GM18505 (cell line): ENCODE data around the gene CCDC6.
"Not testable (repeated sequence)": the region's sequence is repeated elsewhere in the genome, so short reads cannot be mapped to it uniquely, and the experiment has no call there.

Source experiments
- ATAC-seq: cut with Tn5 transposase; IDR thresholded peaks from one replicate; pipeline ENCODE4 v1.9.1; 2021; ENCODE audit not compliant: unreplicated experiment
- POLR2A ChIP-seq: IDR thresholded peaks from 4 replicates; pipeline ENCODE4 v1.6.1; 2011; ENCODE audit warnings: borderline replicate concordance; ENCODE audit not compliant: insufficient read depth, insufficient read length; ENCODE audit errors: extremely low read depth

Gene CCDC6

GRCh38 chr10:59900048-59900727 lies 6.2 kb downstream of the CCDC6 start:
- no peak for TF ChIP-seq POLR2A
- ATAC-seq: no peak

- ATAC-seq: no peak
Observed at GRCh38 chr10:59898125-59898835, 8.1 kb downstream of the CCDC6 start.

DNA sequence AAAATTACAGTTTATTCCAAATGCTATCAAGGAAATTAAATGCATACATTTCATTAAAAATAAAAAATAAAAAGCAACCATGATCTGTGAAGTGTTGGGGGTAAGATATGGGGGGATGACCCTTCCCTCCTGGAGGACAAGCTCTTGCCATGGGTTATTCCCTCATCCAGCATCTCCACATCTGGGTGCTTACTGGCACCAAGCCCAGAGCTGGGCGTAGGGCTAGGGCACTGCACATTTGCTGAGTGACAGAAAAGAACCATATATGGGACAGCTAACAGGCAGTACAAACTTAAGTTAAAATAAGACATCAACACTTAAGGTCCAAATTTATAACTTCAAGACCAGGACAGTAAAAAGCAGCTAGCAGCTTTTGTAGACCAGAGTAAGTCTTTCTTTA lies 10.2 kb downstream of the CCDC6 start:
- no peak for TF ChIP-seq POLR2A
- no peak for ATAC-seq

More at GRCh38 chr10:59898125-59898835, 8.1 kb downstream of the CCDC6 start:
- no peak for TF ChIP-seq POLR2A

GRCh38 chr10:59895629-59896116 lies 10.7 kb downstream of the CCDC6 start:
- no peak for ATAC-seq
- TF ChIP-seq POLR2A: no peak

DNA sequence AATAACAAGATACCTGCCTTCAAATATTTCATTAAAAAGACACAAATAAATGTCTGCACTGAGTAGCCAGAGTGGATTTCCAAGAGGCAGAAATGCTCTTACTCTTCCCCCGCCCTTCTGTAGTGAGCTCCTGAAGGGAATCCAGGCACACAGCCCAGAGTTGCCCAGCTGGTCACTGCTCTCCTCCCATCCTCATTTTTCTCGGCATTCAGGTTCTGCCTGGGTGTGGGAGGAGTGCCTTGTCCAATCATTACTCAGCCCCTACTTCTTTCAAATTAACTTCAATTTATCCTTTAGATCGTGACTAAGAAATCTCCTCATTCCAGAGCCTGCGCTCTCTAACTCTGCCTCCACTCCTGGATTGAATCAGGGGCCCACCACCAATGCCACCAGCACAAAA lies 12.2 kb downstream of the CCDC6 start:
- ATAC-seq: no peak
- no peak for TF ChIP-seq POLR2A

GRCh38 chr10:59892697-59893096 lies 13.7 kb downstream of the CCDC6 start:
- TF ChIP-seq POLR2A: no peak
- no peak for ATAC-seq

DNA sequence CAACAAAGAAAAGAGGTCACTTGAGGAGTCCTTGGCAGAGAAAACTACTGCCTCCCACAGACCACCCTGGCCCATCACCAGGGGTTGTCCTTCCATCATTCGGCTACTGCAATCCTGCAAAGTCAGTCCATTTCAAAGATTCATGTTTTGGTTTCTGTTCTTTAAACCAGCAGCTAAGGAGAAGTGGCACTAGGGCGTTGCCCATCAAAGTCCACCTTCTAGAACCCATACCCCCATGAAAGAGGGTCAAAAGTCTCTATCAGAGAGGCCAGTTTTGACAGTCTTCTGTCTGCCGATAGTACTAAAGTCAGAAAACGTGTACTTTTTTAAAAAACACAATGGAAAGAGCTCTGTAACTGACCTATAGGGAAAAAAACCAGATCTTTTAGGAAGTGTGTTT lies 14.4 kb downstream of the CCDC6 start:
- ATAC-seq: no peak
- no peak for TF ChIP-seq POLR2A

DNA sequence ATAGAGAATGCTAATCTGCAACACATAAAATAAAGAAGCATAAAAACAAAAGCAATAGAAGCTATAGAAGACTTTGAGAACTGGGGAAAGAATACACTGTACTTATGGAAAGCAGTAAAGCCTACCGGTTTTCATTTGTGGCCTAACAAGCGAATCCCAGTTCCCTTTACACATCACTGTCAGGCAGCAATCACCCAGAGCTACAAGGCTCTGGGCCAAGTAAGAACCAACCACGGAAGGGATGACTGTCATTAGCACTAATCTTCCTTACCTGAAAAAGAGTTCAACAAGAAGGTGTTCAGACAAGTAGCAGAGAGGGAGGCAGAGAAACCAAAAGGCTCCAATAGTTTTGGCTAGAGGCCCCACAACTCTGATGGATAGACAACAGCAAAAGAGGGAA lies 15.0 kb downstream of the CCDC6 start:
- no peak for TF ChIP-seq POLR2A
- ATAC-seq: no peak

DNA sequence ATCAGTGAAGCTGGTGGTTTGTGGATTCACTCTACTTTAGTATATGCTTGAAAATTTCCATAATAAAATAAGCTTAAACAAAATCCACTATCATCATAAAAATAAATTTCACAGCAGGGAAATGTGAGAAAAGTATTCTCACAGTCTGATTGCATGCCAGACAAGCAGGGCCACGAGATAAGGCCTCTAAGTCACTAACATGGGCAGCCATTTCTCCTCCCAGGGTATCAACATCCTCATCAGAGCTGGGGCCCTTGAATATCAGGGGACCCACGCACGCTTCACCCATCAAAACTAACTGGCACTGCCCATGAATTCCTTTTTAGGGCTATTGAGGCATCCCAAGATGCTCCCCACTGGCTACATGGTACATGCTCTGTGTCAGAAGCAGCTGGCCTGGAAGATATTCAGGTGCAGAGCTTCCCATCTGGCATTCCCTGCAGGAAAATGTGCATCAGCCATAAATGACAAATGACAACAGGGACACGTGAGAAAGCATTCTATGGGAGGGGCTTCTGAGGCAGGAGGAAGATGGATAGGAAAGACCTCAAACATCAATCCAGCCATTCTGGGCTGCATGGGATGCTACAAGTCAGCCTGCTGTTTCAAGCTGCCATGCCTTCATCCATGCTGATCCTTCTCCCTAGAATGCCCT lies 17.4 kb downstream of the CCDC6 start:
- ATAC-seq: no peak
- TF ChIP-seq POLR2A: no peak

DNA sequence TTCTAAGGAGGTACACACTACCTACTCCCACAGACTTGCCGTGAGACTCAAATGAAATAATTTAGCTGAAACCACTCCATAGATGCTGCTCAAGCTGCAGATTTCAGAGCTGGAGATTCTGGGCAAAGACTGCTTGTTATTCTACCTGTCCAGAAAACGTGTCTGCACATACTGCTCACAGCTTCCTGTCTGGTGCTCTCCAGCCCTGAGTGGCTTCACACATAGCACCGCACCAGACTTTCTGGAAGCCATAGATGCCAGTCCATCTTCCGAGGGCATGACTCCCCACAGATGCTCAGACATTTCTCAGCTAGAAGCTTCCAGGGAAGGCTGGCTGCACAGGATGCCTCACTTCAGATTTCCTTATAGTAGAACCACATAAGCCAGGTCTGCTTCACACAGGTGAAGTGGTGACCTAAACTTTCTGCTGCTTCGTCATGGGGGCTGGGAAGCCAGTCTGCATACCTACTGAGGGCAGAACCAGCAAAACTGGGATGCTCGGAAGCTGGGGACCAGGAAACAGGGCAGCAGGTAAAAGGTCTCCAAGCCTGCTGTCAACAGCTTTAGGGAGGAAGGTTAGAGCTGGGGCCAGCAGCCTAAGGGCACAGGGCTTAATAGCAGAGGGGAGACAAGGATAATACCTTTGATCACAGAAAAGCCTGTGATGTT lies 18.2 kb downstream of the CCDC6 start:
- ATAC-seq: no peak
- TF ChIP-seq POLR2A: no peak

- no peak for TF ChIP-seq POLR2A
- no peak for ATAC-seq
Observed at GRCh38 chr10:59887006-59887405, 19.4 kb downstream of the CCDC6 start.

- peak; percentile 83 for ATAC-seq
- TF ChIP-seq POLR2A: no peak
Observed at GRCh38 chr10:59885430-59886134, 20.8 kb downstream of the CCDC6 start.

DNA sequence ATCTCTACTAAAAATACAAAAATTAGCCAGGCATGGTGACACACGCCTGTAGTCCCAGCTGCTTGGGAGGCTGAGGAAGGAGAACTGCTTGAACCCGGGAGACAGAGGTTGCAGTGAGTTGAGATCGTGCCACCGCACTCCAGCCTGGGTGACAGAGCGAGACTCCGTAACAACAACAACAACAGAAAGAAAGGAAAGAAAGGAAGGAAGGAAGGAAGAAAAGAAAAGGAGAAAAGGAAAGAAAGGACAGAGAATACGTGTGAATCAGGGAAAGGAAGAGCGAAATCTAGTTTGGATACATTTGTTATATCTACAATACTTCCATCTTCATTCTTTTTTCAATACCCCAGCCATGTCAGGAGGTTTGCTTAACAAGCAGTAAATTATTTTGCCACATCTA lies 21.5 kb downstream of the CCDC6 start:
- ATAC-seq: not testable (repeated sequence)
